Testis (tissue), 3 donors: ENCODE results near the gene FRZB. TPM values are rescaled to one million over a fixed set of nuclear protein-coding genes. Genes with fewer than 3 reads are reported as not detected.
"Not testable (repeated sequence)": the region's sequence is repeated elsewhere in the genome, so short reads cannot be mapped to it uniquely, and the experiment has no call there.

Experiments used
- DNase-seq: peaks from one replicate; pipeline ENCODE4 v3.0.0-alpha.2; 2019
- H3K27ac ChIP-seq, 2 donors: fragments of 200-600 bp; sonication (generic); one replicate each; pipeline ENCODE4 v1.5.1; 2019
- H3K27me3 ChIP-seq: fragments of 200-600 bp; sonication (generic); one replicate; pipeline ENCODE4 v1.5.1; 2019
- H3K36me3 ChIP-seq: fragments of 200-600 bp; sonication (generic); one replicate; pipeline ENCODE4 v1.5.1; 2017; ENCODE audit warnings: low read depth; ENCODE audit errors: missing control alignments
- H3K4me1 ChIP-seq: fragments of 200-600 bp; sonication (generic); one replicate; pipeline ENCODE4 v1.5.1; 2019
- H3K4me3 ChIP-seq, 2 donors: fragments of 200-600 bp; sonication (generic); one replicate each; pipeline ENCODE4 v1.5.1; 2017 to 2019
- H3K9me3 ChIP-seq: fragments of 200-600 bp; sonication (generic); one replicate; pipeline ENCODE4 v1.5.1; 2017
- POLR2A ChIP-seq: fragments of 450-650 bp; IDR thresholded peaks from one replicate; pipeline ENCODE4 v1.6.1; 2017; ENCODE audit warnings: antibody characterized with exemption, mild to moderate bottlenecking, moderate library complexity
- WGBS, 2 donors: methylation state at CpG; one replicate each; pipeline ENCODE4 v1.1.5; 2018; 5-methylcytosine and 5-hydroxymethylcytosine counted together
- intact Hi-C: fragments of 100-400 bp; cut with DNase I; formaldehyde crosslinking; loops from one replicate; pipeline ENCODE4 v1.15.1; 2023; ENCODE audit warnings: low total_unique reads
- polyA plus RNA-seq: library from polyadenylated mRNA; stranded (reverse); fragments of 350-450 nt; fragmentation: Illumina TruSeq; extraction: RNeasy Lipid Tissue Mini Kit (QIAGEN cat#74804); gene quantifications from one replicate; pipeline ENCODE4 v1.2.3, GENCODE V29; 2014; ENCODE audit warnings: low read depth, low replicate concordance; ENCODE audit not compliant: insufficient read depth
- total RNA-seq, 2 donors: library from RNA; depleted of rRNA; stranded (reverse); fragments of >200 nt; gene quantifications; one replicate each; pipeline ENCODE4 v1.2.3, GENCODE V29; 2016
- TF ChIP-seq, protein P1 (sequence below), 3 experiments: fragments of 450-650 bp in 2 of 3; fragments of 200-600 bp in 1 of 3; sonication (generic) in 1 of 3; IDR thresholded peaks; one replicate each; pipeline ENCODE4 v1.5.1; 2016 to 2019; ENCODE audit warnings: antibody characterized with exemption in 3 of 3, mild to moderate bottlenecking in 2 of 3, moderate library complexity in 1 of 3

The FRZB gene
- total and polyA plus RNA-seq, 3 donors from 2014 or later: 8.4 to 25.9 (median 21.3) TPM

DNA sequence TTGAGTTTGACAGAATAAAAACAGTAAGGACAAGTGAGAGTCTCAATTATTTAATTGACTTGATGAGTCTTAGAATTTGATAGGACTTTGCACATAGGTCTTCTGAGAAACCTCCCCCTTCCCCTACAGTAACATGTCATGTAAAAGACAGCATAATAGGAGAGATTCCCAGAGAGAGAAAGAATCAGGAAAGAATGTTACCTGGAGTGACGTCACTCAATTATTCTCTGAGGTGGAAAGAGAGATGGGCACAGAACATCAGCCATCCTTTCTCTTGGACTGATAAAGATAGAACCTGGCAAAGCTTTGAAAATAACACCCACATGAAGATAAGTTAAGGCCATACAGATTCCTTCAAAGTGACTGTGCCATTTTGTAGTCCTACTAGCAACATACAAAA, 19.3 kb upstream of the FRZB start:
- intact Hi-C loops: no loop called here
- Histone ChIP-seq H3K4me1 (no peaks in the 10 kb centered on the region), H3K9me3 (no peaks in the 10 kb centered on the region), H3K36me3 (no peaks in the 10 kb centered on the region), H3K27me3 (no peaks in the 10 kb centered on the region), H3K4me3 (no peak overlapping the region), H3K27ac (no peak overlapping the region)
- WGBS, 2 donors: 85 to 88% methylated on average over 1 of the region's 1 CpG
- DNase-seq: no peak
- TF ChIP-seq POLR2A: no peak
- TF ChIP-seq, protein P1, sequence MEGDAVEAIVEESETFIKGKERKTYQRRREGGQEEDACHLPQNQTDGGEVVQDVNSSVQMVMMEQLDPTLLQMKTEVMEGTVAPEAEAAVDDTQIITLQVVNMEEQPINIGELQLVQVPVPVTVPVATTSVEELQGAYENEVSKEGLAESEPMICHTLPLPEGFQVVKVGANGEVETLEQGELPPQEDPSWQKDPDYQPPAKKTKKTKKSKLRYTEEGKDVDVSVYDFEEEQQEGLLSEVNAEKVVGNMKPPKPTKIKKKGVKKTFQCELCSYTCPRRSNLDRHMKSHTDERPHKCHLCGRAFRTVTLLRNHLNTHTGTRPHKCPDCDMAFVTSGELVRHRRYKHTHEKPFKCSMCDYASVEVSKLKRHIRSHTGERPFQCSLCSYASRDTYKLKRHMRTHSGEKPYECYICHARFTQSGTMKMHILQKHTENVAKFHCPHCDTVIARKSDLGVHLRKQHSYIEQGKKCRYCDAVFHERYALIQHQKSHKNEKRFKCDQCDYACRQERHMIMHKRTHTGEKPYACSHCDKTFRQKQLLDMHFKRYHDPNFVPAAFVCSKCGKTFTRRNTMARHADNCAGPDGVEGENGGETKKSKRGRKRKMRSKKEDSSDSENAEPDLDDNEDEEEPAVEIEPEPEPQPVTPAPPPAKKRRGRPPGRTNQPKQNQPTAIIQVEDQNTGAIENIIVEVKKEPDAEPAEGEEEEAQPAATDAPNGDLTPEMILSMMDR (IDR thresholded peaks at IDR 0.05): no peak

GRCh38 chr2:182883451-182883850, 17.0 kb upstream of the FRZB start:
- no peaks in the 10 kb centered on the region for H3K36me3 ChIP-seq
- intact Hi-C loops: no loop called here
- 74 to 78% methylated on average over 2 of the region's 2 CpGs for WGBS, 2 donors
- no peaks in the 10 kb centered on the region for H3K27me3 ChIP-seq
- DNase-seq: no peak
- no peak overlapping the region for H3K4me3 ChIP-seq
- TF ChIP-seq, protein P1 (IDR thresholded peaks at IDR 0.05): no peak
- TF ChIP-seq POLR2A: no peak
- H3K4me1 ChIP-seq: no peaks in the 10 kb centered on the region
- H3K27ac ChIP-seq: no peak overlapping the region
- no peaks in the 10 kb centered on the region for H3K9me3 ChIP-seq

- H3K27me3 ChIP-seq, intact Hi-C loops, H3K36me3 ChIP-seq, H3K27ac ChIP-seq, H3K9me3 ChIP-seq, H3K4me3 ChIP-seq, DNase-seq, H3K4me1 ChIP-seq: not testable (repeated sequence)
- WGBS, 2 donors: 83 to 100% methylated on average over 1 of the region's 1 CpG
These were observed 13.7 kb upstream of the FRZB start for GRCh38 chr2:182880100-182880499.

DNA sequence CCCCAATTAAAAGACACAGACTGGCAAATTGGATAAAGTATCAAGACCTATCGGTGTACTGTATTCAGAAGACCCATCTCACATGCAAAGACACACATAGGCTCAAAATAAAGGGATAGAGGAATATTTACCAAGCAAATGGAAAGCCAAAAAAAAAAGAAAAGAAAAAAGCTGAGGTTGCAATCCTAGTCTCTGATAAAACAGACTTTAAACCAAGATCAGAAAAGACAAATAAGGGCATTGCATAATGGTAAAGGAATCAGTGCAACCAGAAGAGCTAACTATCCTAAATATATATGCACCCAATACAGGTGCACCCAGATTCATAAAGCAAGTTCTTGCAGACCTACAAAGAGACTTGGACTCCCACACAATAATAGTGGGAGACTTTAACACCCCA, 10.2 kb upstream of the FRZB start:
- 100% methylated on average over 1 of the region's 1 CpG for WGBS, 2 donors
- H3K4me1 ChIP-seq, H3K27ac ChIP-seq, H3K9me3 ChIP-seq, H3K36me3 ChIP-seq, DNase-seq, H3K27me3 ChIP-seq, intact Hi-C loops, H3K4me3 ChIP-seq: not testable (repeated sequence)

GRCh38 chr2:182870227-182870626, 3.8 kb upstream of the FRZB start:
- 35 to 38% methylated on average over 1 of the region's 1 CpG for WGBS, 2 donors
- peak; percentile 38 for DNase-seq
- intact Hi-C loops: no loop called here
- H3K4me1 ChIP-seq: peaks cover 16% of the 10 kb centered on the region
- no peak overlapping the region for H3K4me3 ChIP-seq
- no peaks in the 10 kb centered on the region for H3K9me3 ChIP-seq
- no peak overlapping the region for H3K27ac ChIP-seq
- no peaks in the 10 kb centered on the region for H3K27me3 ChIP-seq
- TF ChIP-seq POLR2A: no peak
- TF ChIP-seq, protein P1 (IDR thresholded peaks at IDR 0.05): no peak
- no peaks in the 10 kb centered on the region for H3K36me3 ChIP-seq

DNA sequence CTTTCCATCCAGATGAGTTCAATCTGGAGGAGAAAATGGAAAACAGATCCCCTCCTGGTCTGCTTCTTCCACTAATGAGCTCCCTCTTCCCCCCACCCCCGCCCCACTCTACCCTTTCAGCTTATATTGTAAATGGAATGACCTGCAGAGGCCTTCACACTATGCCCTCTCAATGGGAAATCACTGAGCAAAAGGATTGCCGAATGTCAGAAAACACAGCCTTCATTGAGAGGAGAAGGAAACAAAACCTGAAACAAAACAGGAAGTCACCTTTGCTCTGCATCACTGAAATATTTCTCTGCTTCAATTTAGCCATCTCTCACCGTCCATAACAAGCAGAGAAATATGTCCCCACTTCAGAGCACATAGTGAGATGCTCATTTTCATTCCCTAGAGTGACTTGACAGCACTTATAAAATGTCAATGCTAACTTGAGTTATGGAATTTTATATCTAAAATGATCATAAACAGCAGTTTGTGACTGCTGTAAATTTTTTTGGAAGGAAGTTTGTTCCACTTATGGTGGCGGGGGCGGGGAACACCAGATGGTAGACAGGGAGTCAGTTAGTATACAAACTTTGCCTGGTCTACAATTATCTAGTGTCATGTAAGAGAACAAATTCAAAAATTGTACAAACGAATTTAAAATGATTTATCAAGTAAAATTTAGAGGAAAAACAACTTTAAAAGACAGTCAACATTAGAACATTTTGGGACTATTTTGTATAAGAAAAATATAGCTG, 1.8 kb upstream of the FRZB start:
- no peaks in the 10 kb centered on the region for H3K27me3 ChIP-seq
- no peaks in the 10 kb centered on the region for H3K9me3 ChIP-seq
- intact Hi-C loops: no loop called here
- peaks cover 16% of the 10 kb centered on the region for H3K4me1 ChIP-seq
- no peak for DNase-seq
- TF ChIP-seq, protein P1 (IDR thresholded peaks at IDR 0.05): no peak
- TF ChIP-seq POLR2A: no peak
- no peak overlapping the region for H3K4me3 ChIP-seq
- 63 to 65% methylated on average over 6 of the region's 6 CpGs for WGBS, 2 donors
- no peak overlapping the region for H3K27ac ChIP-seq
- no peaks in the 10 kb centered on the region for H3K36me3 ChIP-seq
